Lower leg skin (tissue), 4 donors: ENCODE results near the gene C1QTNF12. TPM values are rescaled to one million over a fixed set of nuclear protein-coding genes. Genes with fewer than 3 reads are reported as not detected.

Experiments
- DNase-seq, 2 donors: peaks; one replicate each; pipeline ENCODE4 v3.0.0-alpha.2; 2019; ENCODE audit warnings: low spot score in 2 of 2
- H3K4me3 ChIP-seq: fragments of 200-600 bp; sonication (generic); 2 replicates; pipeline ENCODE4 v1.5.1; 2017; ENCODE audit warnings: mild to moderate bottlenecking, low read depth; ENCODE audit not compliant: poor library complexity, severe bottlenecking
- CTCF ChIP-seq, 3 donors: fragments of 450-650 bp; IDR thresholded peaks; one replicate each; pipeline ENCODE4 v1.5.1; 2016; ENCODE audit warnings: antibody characterized with exemption in 3 of 3, mild to moderate bottlenecking in 3 of 3, moderate library complexity in 2 of 3
- POLR2A ChIP-seq, 2 donors: fragments of 450-650 bp; IDR thresholded peaks; one replicate each; pipeline ENCODE4 v1.6.1; 2016 to 2017; ENCODE audit warnings: antibody characterized with exemption in 2 of 2, mild to moderate bottlenecking in 1 of 2, moderate library complexity in 1 of 2
- WGBS, 2 donors: methylation state at CpG; one replicate each; pipeline ENCODE4 v1.1.5; 2018; 5-methylcytosine and 5-hydroxymethylcytosine counted together
- intact Hi-C: fragments of 100-400 bp; cut with DNase I; formaldehyde crosslinking; loops from one replicate; pipeline ENCODE4 v1.15.0; 2023; ENCODE audit warnings: low total_unique reads
- total RNA-seq, 4 donors: library from RNA; depleted of rRNA; stranded (reverse); fragments of >200 nt; gene quantifications; one replicate each; pipeline ENCODE4 v1.1.0, GENCODE V29; 2016

Gene C1QTNF12
- total RNA-seq, 4 donors from 2014 or later: 0.46 to 9.8 (median 5.9) TPM; not detected in 1

DNA sequence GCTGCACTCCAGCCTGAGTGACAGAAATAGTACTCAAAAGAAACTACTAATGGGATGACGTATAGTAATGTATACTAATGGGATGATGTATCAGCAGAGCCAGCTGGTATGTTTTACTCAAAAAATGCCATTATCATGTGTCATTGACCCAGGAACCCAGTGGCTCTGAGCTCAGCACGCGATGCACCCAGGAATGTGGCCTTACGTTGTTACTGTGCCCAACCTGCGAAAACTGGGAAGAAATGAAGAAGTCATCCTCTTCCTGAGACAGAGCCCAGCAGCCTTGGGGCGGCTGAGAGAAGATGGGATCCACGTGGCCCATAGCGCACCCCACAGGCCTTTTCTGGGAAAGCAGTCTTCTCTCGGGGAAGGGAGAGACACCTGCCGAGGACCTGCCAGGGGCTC, 18.3 kb upstream of the C1QTNF12 start:
- no peak overlapping the region for H3K4me3 ChIP-seq
- TF ChIP-seq POLR2A (IDR thresholded peaks at IDR 0.05): no peak
- TF ChIP-seq CTCF (IDR thresholded peaks at IDR 0.05): no peak
- intact Hi-C loops: no loop called here
- DNase-seq: no peak
- 73 to 79% methylated on average over 10 of the region's 10 CpGs for WGBS, 2 donors

GRCh38 chr1:1264026-1264425, 17.5 kb upstream of the C1QTNF12 start:
- WGBS, 2 donors: 87 to 88% methylated on average over 9 of the region's 9 CpGs
- no peak for TF ChIP-seq CTCF (IDR thresholded peaks at IDR 0.05)
- no peak for TF ChIP-seq POLR2A (IDR thresholded peaks at IDR 0.05)
- no peak overlapping the region for H3K4me3 ChIP-seq
- no peak for DNase-seq
- intact Hi-C loops: no loop called here

GRCh38 chr1:1262758-1263157, 16.2 kb upstream of the C1QTNF12 start:
- intact Hi-C loops: no loop called here
- 84 to 87% methylated on average over 8 of the region's 8 CpGs for WGBS, 2 donors
- TF ChIP-seq POLR2A (IDR thresholded peaks at IDR 0.05) (no peak), CTCF (IDR thresholded peaks at IDR 0.05) (no peak)
- no peak for DNase-seq
- no peak overlapping the region for H3K4me3 ChIP-seq

GRCh38 chr1:1262071-1262470, 15.5 kb upstream of the C1QTNF12 start:
- intact Hi-C loops: no loop called here
- TF ChIP-seq CTCF (IDR thresholded peaks at IDR 0.05) (no peak), POLR2A (IDR thresholded peaks at IDR 0.05) (no peak)
- no peak for DNase-seq
- 87 to 94% methylated on average over 15 to 17 of the region's 17 CpGs for WGBS, 2 donors
- H3K4me3 ChIP-seq: no peak overlapping the region

GRCh38 chr1:1260843-1261560, 14.5 kb upstream of the C1QTNF12 start:
- WGBS, 2 donors: 69 to 74% methylated on average over 16 of the region's 16 CpGs
- no peak overlapping the region for H3K4me3 ChIP-seq
- DNase-seq: no peak
- intact Hi-C loops: no loop called here
- TF ChIP-seq CTCF (IDR thresholded peaks at IDR 0.05): no peak
- TF ChIP-seq POLR2A (IDR thresholded peaks at IDR 0.05): no peak
